ENCODE results near the gene CDADC1. TPM values are rescaled to one million over a fixed set of nuclear protein-coding genes. Genes with fewer than 3 reads are reported as not detected.

The CDADC1 gene
- total RNA-seq, 1 donor from 2014 or later = 1.7 TPM

GRCh38 chr13:49225223-49226042 lies 22.3 kb upstream of the CDADC1 start:
- no peaks in the 10 kb centered on the region for H3K36me3 ChIP-seq
- peaks cover 56% of the 10 kb centered on the region for H3K27me3 ChIP-seq
- Mint-ChIP-seq H3K4me3 (no peak overlapping the region), H3K4me1 (peaks cover 8% of the 10 kb centered on the region), H3K27me3 (ENCODE audit: insufficient read depth, low read depth) (peaks cover 25% of the 10 kb centered on the region), H3K9me3 (peaks cover 2% of the 10 kb centered on the region), H3K36me3 (no peaks in the 10 kb centered on the region), H3K27ac (no peak overlapping the region)
- no peak overlapping the region for H2AFZ ChIP-seq (replicated peaks)
- H3K9ac ChIP-seq = no peak overlapping the region
- peaks cover 10% of the 10 kb centered on the region for H3K4me1 ChIP-seq
- DNase-seq (ENCODE audit: low spot score) = no peak
- no peaks in the 10 kb centered on the region for H3K79me2 ChIP-seq (ENCODE audit: low read depth)
- H3K9me3 ChIP-seq (ENCODE audit: low read depth) = no peaks in the 10 kb centered on the region
- peaks cover 2% of the 10 kb centered on the region for H4K20me1 ChIP-seq (ENCODE audit: low read depth)
- H3K4me2 ChIP-seq = no peak overlapping the region
- no peaks in the 10 kb centered on the region for H3F3A ChIP-seq (ENCODE audit: low read depth)
- no peak overlapping the region for H3K4me3 ChIP-seq
- no peak overlapping the region for H3K27ac ChIP-seq
- TF ChIP-seq EZH2 (IDR thresholded peaks at IDR 0.05) (no peak), EZH2phosphoT487 (IDR thresholded peaks at IDR 0.05) (no peak), CTCF (IDR thresholded peaks at IDR 0.05) (no peak)

GRCh38 chr13:49226613-49227012 lies 21.1 kb upstream of the CDADC1 start:
- Mint-ChIP-seq H3K27me3 (ENCODE audit: insufficient read depth, low read depth) (peaks cover 17% of the 10 kb centered on the region), H3K4me3 (no peak overlapping the region), H3K36me3 (no peaks in the 10 kb centered on the region), H3K4me1 (peaks cover 6% of the 10 kb centered on the region), H3K27ac (no peak overlapping the region), H3K9me3 (no peaks in the 10 kb centered on the region)
- no peaks in the 10 kb centered on the region for H3K9me3 ChIP-seq (ENCODE audit: low read depth)
- H3K27me3 ChIP-seq = peaks cover 45% of the 10 kb centered on the region
- no peaks in the 10 kb centered on the region for H3K79me2 ChIP-seq (ENCODE audit: low read depth)
- peaks cover 10% of the 10 kb centered on the region for H3K4me1 ChIP-seq
- DNase-seq (ENCODE audit: low spot score) = no peak
- H2AFZ ChIP-seq (replicated peaks) = no peak overlapping the region
- H3K4me2 ChIP-seq = no peak overlapping the region
- H3K4me3 ChIP-seq = no peak overlapping the region
- no peak for TF ChIP-seq EZH2 (IDR thresholded peaks at IDR 0.05)
- no peak for TF ChIP-seq EZH2phosphoT487 (IDR thresholded peaks at IDR 0.05)
- no peak for TF ChIP-seq CTCF (IDR thresholded peaks at IDR 0.05)
- H3F3A ChIP-seq (ENCODE audit: low read depth) = no peaks in the 10 kb centered on the region
- no peaks in the 10 kb centered on the region for H3K36me3 ChIP-seq
- no peaks in the 10 kb centered on the region for H4K20me1 ChIP-seq (ENCODE audit: low read depth)
- no peak overlapping the region for H3K9ac ChIP-seq
- H3K27ac ChIP-seq = no peak overlapping the region

- H3K27me3 Mint-ChIP-seq (ENCODE audit: insufficient read depth, low read depth) = no peaks in the 10 kb centered on the region
- no peak for DNase-seq (ENCODE audit: low spot score)
- no peaks in the 10 kb centered on the region for H3K36me3 ChIP-seq
- no peaks in the 10 kb centered on the region for H3K9me3 ChIP-seq (ENCODE audit: low read depth)
- no peak overlapping the region for H3K4me3 ChIP-seq
- no peak overlapping the region for H3K9ac ChIP-seq
- no peaks in the 10 kb centered on the region for H4K20me1 ChIP-seq (ENCODE audit: low read depth)
- H3F3A ChIP-seq (ENCODE audit: low read depth) = no peaks in the 10 kb centered on the region
- no peaks in the 10 kb centered on the region for H3K36me3 Mint-ChIP-seq
- no peak overlapping the region for H3K4me3 Mint-ChIP-seq
- no peaks in the 10 kb centered on the region for H3K79me2 ChIP-seq (ENCODE audit: low read depth)
- no peaks in the 10 kb centered on the region for H3K27me3 ChIP-seq
- no peak overlapping the region for H2AFZ ChIP-seq (replicated peaks)
- no peaks in the 10 kb centered on the region for H3K4me1 ChIP-seq
- H3K27ac Mint-ChIP-seq = no peak overlapping the region
- H3K4me2 ChIP-seq = no peak overlapping the region
- no peak overlapping the region for H3K27ac ChIP-seq
- H3K4me1 Mint-ChIP-seq = no peaks in the 10 kb centered on the region
- no peak for TF ChIP-seq CTCF (IDR thresholded peaks at IDR 0.05)
- TF ChIP-seq EZH2 (IDR thresholded peaks at IDR 0.05) = no peak
- TF ChIP-seq EZH2phosphoT487 (IDR thresholded peaks at IDR 0.05) = no peak
- H3K9me3 Mint-ChIP-seq = no peaks in the 10 kb centered on the region
Observed at GRCh38 chr13:49234741-49235140, 13.0 kb upstream of the CDADC1 start.

All from neural progenitor cell (in vitro differentiated cells).